ENCODE results near the gene DNAH5.

GRCh38 chr5:13992795-13993194 is 48.3 kb upstream of the DNAH5 start:
- TF ChIP-seq CTCF (IDR thresholded peaks at IDR 0.05) (no peak), POLR2A (IDR thresholded peaks at IDR 0.05) (no peak)
